Rectal smooth muscle tissue (tissue), 1 donor: ENCODE results near the gene LRRN2.

Source experiments
- H3K27ac ChIP-seq: one replicate; pipeline ENCODE4 v1.7.0; 2013; ENCODE audit warnings: low read depth, low read length, inconsistent platforms
- H3K27me3 ChIP-seq: one replicate; pipeline ENCODE4 v1.7.0; 2013; ENCODE audit warnings: low read length; ENCODE audit not compliant: control insufficient read depth, insufficient read depth
- H3K36me3 ChIP-seq: one replicate; pipeline ENCODE4 v1.7.0; 2013; ENCODE audit warnings: low read length; ENCODE audit not compliant: control insufficient read depth, insufficient read depth
- H3K4me1 ChIP-seq: one replicate; pipeline ENCODE4 v1.7.0; 2013; ENCODE audit warnings: low read length; ENCODE audit not compliant: control insufficient read depth, insufficient read depth
- H3K4me3 ChIP-seq: one replicate; pipeline ENCODE4 v1.7.0; 2013; ENCODE audit warnings: low read length
- H3K9ac ChIP-seq: one replicate; pipeline ENCODE4 v1.7.0; 2013; ENCODE audit warnings: low read length

The LRRN2 gene

GRCh38 chr1:204709960-204710912, 24.7 kb upstream of the LRRN2 start:
- Histone ChIP-seq H3K27ac (no peak overlapping the region), H3K4me3 (no peak overlapping the region), H3K36me3 (no peaks in the 10 kb centered on the region), H3K9ac (no peak overlapping the region), H3K4me1 (no peaks in the 10 kb centered on the region), H3K27me3 (no peaks in the 10 kb centered on the region)

- H3K4me3 ChIP-seq = no peak overlapping the region
- peaks cover 4% of the 10 kb centered on the region for H3K4me1 ChIP-seq
- no peaks in the 10 kb centered on the region for H3K27me3 ChIP-seq
- no peak overlapping the region for H3K27ac ChIP-seq
- no peak overlapping the region for H3K9ac ChIP-seq
- no peaks in the 10 kb centered on the region for H3K36me3 ChIP-seq
These were observed 23.5 kb upstream of the LRRN2 start for GRCh38 chr1:204709021-204709420.

- H3K4me1 ChIP-seq = peaks cover 14% of the 10 kb centered on the region
These were observed 21.4 kb upstream of the LRRN2 start for GRCh38 chr1:204706838-204707509.

GRCh38 chr1:204705888-204706837, 20.6 kb upstream of the LRRN2 start:
- Histone ChIP-seq H3K4me1 (peaks cover 14% of the 10 kb centered on the region), H3K27me3 (no peaks in the 10 kb centered on the region), H3K27ac (no peak overlapping the region), H3K4me3 (no peak overlapping the region), H3K9ac (no peak overlapping the region), H3K36me3 (no peaks in the 10 kb centered on the region)

More at GRCh38 chr1:204706838-204707509, 21.4 kb upstream of the LRRN2 start:
- no peaks in the 10 kb centered on the region for H3K27me3 ChIP-seq
- no peak overlapping the region for H3K4me3 ChIP-seq
- H3K9ac ChIP-seq = no peak overlapping the region
- H3K27ac ChIP-seq = no peak overlapping the region
- H3K36me3 ChIP-seq = no peaks in the 10 kb centered on the region

- H3K4me1 ChIP-seq = peaks cover 14% of the 10 kb centered on the region
- H3K4me3 ChIP-seq = no peak overlapping the region
- H3K9ac ChIP-seq = no peak overlapping the region
- H3K27ac ChIP-seq = no peak overlapping the region
- no peaks in the 10 kb centered on the region for H3K36me3 ChIP-seq
- H3K27me3 ChIP-seq = no peaks in the 10 kb centered on the region
These were observed 19.9 kb upstream of the LRRN2 start for GRCh38 chr1:204705493-204705811.

GRCh38 chr1:204704794-204705492, 19.4 kb upstream of the LRRN2 start:
- no peak overlapping the region for H3K9ac ChIP-seq
- H3K36me3 ChIP-seq = no peaks in the 10 kb centered on the region
- no peak overlapping the region for H3K27ac ChIP-seq
- H3K4me3 ChIP-seq = no peak overlapping the region
- H3K4me1 ChIP-seq = peaks cover 14% of the 10 kb centered on the region
- no peaks in the 10 kb centered on the region for H3K27me3 ChIP-seq

GRCh38 chr1:204703826-204704612, 18.5 kb upstream of the LRRN2 start:
- Histone ChIP-seq H3K27me3 (no peaks in the 10 kb centered on the region), H3K9ac (no peak overlapping the region), H3K4me3 (no peak overlapping the region), H3K4me1 (peaks cover 14% of the 10 kb centered on the region), H3K36me3 (no peaks in the 10 kb centered on the region), H3K27ac (peak overlapping the region; percentile 79)

GRCh38 chr1:204703268-204703664, 17.7 kb upstream of the LRRN2 start:
- Histone ChIP-seq H3K36me3 (no peaks in the 10 kb centered on the region), H3K9ac (no peak overlapping the region), H3K4me3 (no peak overlapping the region), H3K27ac (peak overlapping the region; percentile 79), H3K4me1 (peaks cover 14% of the 10 kb centered on the region), H3K27me3 (no peaks in the 10 kb centered on the region)

- Histone ChIP-seq H3K4me3 (no peak overlapping the region), H3K36me3 (no peaks in the 10 kb centered on the region), H3K27ac (peak overlapping the region; percentile 75), H3K9ac (no peak overlapping the region), H3K4me1 (peaks cover 14% of the 10 kb centered on the region), H3K27me3 (no peaks in the 10 kb centered on the region)
These were observed 17.2 kb upstream of the LRRN2 start for GRCh38 chr1:204702552-204703267.

- H3K36me3 ChIP-seq = no peaks in the 10 kb centered on the region
- H3K27me3 ChIP-seq = no peaks in the 10 kb centered on the region
- H3K4me3 ChIP-seq = no peak overlapping the region
- H3K4me1 ChIP-seq = peaks cover 14% of the 10 kb centered on the region
- no peak overlapping the region for H3K27ac ChIP-seq
- H3K9ac ChIP-seq = no peak overlapping the region
These were observed 15.7 kb upstream of the LRRN2 start for GRCh38 chr1:204701229-204701628.

- Histone ChIP-seq H3K4me1 (peaks cover 5% of the 10 kb centered on the region), H3K4me3 (no peak overlapping the region), H3K36me3 (no peaks in the 10 kb centered on the region), H3K9ac (no peak overlapping the region), H3K27ac (no peak overlapping the region), H3K27me3 (no peaks in the 10 kb centered on the region)
These were observed 12.4 kb upstream of the LRRN2 start for GRCh38 chr1:204697893-204698292.
